Measurements from ENCODE around the gene PCDH12. TPM values are rescaled to one million over a fixed set of nuclear protein-coding genes. Genes with fewer than 3 reads are reported as not detected.

Gene PCDH12
- total RNA-seq, 1 experiment from 2014 or later, result 0.15 TPM

- no peak for DNase-seq
These were observed 18.2 kb upstream of the PCDH12 start for GRCh38 chr5:141976176-141976575.

GRCh38 chr5:141973871-141974595 is 16.0 kb upstream of the PCDH12 start:
- peak; percentile 52 for DNase-seq
- Histone ChIP-seq H3K9ac (ENCODE audit: low read length) (no peak overlapping the region), H3K4me1 (ENCODE audit: insufficient read depth, low read length) (peaks cover 29% of the 10 kb centered on the region), H3K36me3 (ENCODE audit: low read depth, low read length) (peaks cover 27% of the 10 kb centered on the region), H2AFZ (ENCODE audit: low read length) (no peak overlapping the region), H3F3A (ENCODE audit: low read length, unreplicated experiment) (no peaks in the 10 kb centered on the region), H3K9me3 (ENCODE audit: low read length) (no peaks in the 10 kb centered on the region), H3K4me2 (ENCODE audit: low read length) (peak overlapping the region; percentile 43), H3K9me2 (replicated peaks; ENCODE audit: low read length) (no peaks in the 10 kb centered on the region), H3K27me3 (ENCODE audit: low read length) (no peaks in the 10 kb centered on the region), H3K79me2 (ENCODE audit: low read length) (peaks cover 48% of the 10 kb centered on the region), H3K4me3 (ENCODE audit: low read length) (no peak overlapping the region), H4K20me1 (ENCODE audit: low read length) (no peaks in the 10 kb centered on the region), H3K27ac (ENCODE audit: low read length) (peak overlapping the region; percentile 45)
- ChIA-PET CTCF (no interaction called here), POLR2A (ENCODE audit: unreplicated experiment) (no interaction called here)
- ATAC-seq, result peak; percentile 37
- BruUV-seq (replicated peaks), result no TSS peak
- TF ChIP-seq EZH2 (IDR thresholded peaks at IDR 0.05; ENCODE audit: low read length, unreplicated experiment) (no peak), EZH2phosphoT487 (IDR thresholded peaks at IDR 0.05; ENCODE audit: borderline replicate concordance, low read length) (no peak)
- TF ChIP-seq, protein P1, sequence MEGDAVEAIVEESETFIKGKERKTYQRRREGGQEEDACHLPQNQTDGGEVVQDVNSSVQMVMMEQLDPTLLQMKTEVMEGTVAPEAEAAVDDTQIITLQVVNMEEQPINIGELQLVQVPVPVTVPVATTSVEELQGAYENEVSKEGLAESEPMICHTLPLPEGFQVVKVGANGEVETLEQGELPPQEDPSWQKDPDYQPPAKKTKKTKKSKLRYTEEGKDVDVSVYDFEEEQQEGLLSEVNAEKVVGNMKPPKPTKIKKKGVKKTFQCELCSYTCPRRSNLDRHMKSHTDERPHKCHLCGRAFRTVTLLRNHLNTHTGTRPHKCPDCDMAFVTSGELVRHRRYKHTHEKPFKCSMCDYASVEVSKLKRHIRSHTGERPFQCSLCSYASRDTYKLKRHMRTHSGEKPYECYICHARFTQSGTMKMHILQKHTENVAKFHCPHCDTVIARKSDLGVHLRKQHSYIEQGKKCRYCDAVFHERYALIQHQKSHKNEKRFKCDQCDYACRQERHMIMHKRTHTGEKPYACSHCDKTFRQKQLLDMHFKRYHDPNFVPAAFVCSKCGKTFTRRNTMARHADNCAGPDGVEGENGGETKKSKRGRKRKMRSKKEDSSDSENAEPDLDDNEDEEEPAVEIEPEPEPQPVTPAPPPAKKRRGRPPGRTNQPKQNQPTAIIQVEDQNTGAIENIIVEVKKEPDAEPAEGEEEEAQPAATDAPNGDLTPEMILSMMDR (conservative IDR thresholded peaks at IDR 0.05; ENCODE audit: low read depth, low read length), result no peak
- intact Hi-C loops (cut with micrococcal nuclease), result no loop called here

More at GRCh38 chr5:141976176-141976575, 18.2 kb upstream of the PCDH12 start:
- TF ChIP-seq EZH2phosphoT487 (IDR thresholded peaks at IDR 0.05; ENCODE audit: borderline replicate concordance, low read length) (no peak), EZH2 (IDR thresholded peaks at IDR 0.05; ENCODE audit: low read length, unreplicated experiment) (no peak)
- H3K4me3 ChIP-seq (ENCODE audit: low read length), result no peak overlapping the region
- H4K20me1 ChIP-seq (ENCODE audit: low read length), result no peaks in the 10 kb centered on the region
- no peaks in the 10 kb centered on the region for H3F3A ChIP-seq (ENCODE audit: low read length, unreplicated experiment)
- H3K79me2 ChIP-seq (ENCODE audit: low read length), result peaks cover 26% of the 10 kb centered on the region
- ATAC-seq, result no peak
- no peak overlapping the region for H3K4me2 ChIP-seq (ENCODE audit: low read length)
- H3K36me3 ChIP-seq (ENCODE audit: low read depth, low read length), result peaks cover 37% of the 10 kb centered on the region
- no peak overlapping the region for H2AFZ ChIP-seq (ENCODE audit: low read length)
- H3K27me3 ChIP-seq (ENCODE audit: low read length), result no peaks in the 10 kb centered on the region
- no peaks in the 10 kb centered on the region for H3K9me2 ChIP-seq (replicated peaks; ENCODE audit: low read length)
- no peak overlapping the region for H3K27ac ChIP-seq (ENCODE audit: low read length)
- intact Hi-C loops (cut with micrococcal nuclease), result no loop called here
- CTCF ChIA-PET, result no interaction called here
- peaks cover 18% of the 10 kb centered on the region for H3K4me1 ChIP-seq (ENCODE audit: insufficient read depth, low read length)
- BruUV-seq (replicated peaks), result no TSS peak
- H3K9me3 ChIP-seq (ENCODE audit: low read length), result no peaks in the 10 kb centered on the region
- POLR2A ChIA-PET (ENCODE audit: unreplicated experiment), result no interaction called here
- no peak overlapping the region for H3K9ac ChIP-seq (ENCODE audit: low read length)

DNA sequence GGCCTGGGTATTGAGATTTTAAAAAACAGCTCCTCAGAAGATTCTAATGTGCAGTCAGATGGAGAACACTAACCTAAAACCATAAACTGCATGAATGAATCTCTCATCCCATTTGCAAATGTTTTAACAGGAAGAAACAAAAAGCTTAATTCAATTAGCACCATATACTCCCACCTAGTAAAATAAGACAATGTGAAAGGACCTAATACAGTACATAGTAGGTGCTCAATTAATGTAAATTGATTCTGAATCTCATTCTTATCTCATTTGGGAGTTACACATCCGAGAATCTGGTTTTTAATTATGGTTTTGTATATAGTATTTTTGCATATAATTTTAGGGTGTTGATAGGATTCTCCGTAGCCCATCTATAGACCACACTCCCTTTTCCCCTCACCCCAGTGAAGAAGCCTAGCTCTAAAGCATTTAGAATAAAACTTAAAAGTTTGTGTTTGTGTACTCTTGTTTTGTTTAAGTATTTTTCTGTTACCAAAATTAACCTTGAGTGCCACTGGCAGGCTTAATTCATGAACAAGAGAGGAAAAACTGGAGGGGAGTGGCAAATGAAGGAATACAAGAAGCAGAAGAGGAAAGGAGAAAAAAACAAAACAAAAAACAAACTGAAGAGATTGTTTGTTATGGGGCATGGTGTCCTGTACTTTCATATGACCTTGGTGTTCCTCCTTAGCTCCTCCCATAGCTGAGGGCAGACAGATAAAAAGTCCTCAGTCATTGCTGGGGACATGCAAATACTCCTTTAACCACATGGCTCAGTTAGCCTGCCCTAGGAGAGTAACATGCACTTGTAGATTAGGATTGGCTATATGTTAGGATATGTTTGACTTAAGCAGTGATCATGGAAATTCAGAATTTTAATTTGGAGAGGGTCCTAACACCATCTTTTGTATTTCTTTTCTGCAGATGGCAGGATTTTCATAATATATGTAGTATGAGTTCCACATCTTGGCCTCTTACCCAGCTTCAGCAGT is 12.1 kb upstream of the PCDH12 start:
- CTCF ChIA-PET, result interaction anchor here (0.6 to 1.4 kb wide), 3 partner anchors 278 to 675 kb away, joined by 3 to 4 read pairs (median 3); no protein-coding TSS in a partner anchor
- intact Hi-C loops (cut with micrococcal nuclease), result loop anchor here (2.0 kb wide), 1 partner anchor 277 kb away; no protein-coding TSS in a partner anchor
- peaks cover 7% of the 10 kb centered on the region for H3K36me3 ChIP-seq (ENCODE audit: low read depth, low read length)
- H2AFZ ChIP-seq (ENCODE audit: low read length), result no peak overlapping the region
- H3K79me2 ChIP-seq (ENCODE audit: low read length), result peaks cover 44% of the 10 kb centered on the region
- POLR2A ChIA-PET (ENCODE audit: unreplicated experiment), result interaction anchor here (0.7 to 1.0 kb wide), 2 partner anchors 46 to 150 kb away, joined by 3 read pairs; partner anchors contain the start of gene DELE1
- H3K4me2 ChIP-seq (ENCODE audit: low read length), result peak overlapping the region; percentile 74
- ATAC-seq, result no peak
- no peak overlapping the region for H3K27ac ChIP-seq (ENCODE audit: low read length)
- H3K4me1 ChIP-seq (ENCODE audit: insufficient read depth, low read length), result peaks cover 32% of the 10 kb centered on the region
- no peaks in the 10 kb centered on the region for H3F3A ChIP-seq (ENCODE audit: low read length, unreplicated experiment)
- no TSS peak for BruUV-seq (replicated peaks)
- peak overlapping the region; percentile 90 for H3K9ac ChIP-seq (ENCODE audit: low read length)
- H3K9me2 ChIP-seq (replicated peaks; ENCODE audit: low read length), result no peaks in the 10 kb centered on the region
- peak; percentile 16 for DNase-seq
- H3K27me3 ChIP-seq (ENCODE audit: low read length), result no peaks in the 10 kb centered on the region
- TF ChIP-seq EZH2 (IDR thresholded peaks at IDR 0.05; ENCODE audit: low read length, unreplicated experiment), result no peak
- H4K20me1 ChIP-seq (ENCODE audit: low read length), result no peaks in the 10 kb centered on the region
- no peaks in the 10 kb centered on the region for H3K9me3 ChIP-seq (ENCODE audit: low read length)
- peak overlapping the region; percentile 78 for H3K4me3 ChIP-seq (ENCODE audit: low read length)
